ENCODE measurements around the gene C6orf15.
A peak's percentile ranks its signal among the peaks of the same experiment; 100 is the strongest.

Gene C6orf15

DNA sequence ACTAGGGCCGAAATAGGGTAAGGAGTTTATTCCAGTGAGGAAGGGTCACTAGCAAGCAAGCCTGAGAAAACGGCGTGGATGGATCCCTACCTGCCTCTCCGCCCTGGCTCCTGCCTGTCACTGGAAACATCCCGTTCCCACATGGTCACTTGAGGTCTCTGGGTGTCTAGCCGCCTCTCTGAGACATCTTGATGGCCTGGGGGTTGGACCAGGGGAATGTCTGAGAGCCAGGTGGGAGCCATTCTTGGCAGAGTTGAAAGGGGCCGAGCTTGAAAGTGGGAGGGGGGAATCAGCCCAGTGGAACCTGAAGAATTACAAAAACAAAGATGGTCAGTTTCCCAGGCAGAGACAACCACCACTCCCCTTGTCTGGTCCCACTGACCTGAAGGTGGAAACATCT lies 44.3 kb upstream of the C6orf15 start:
- Mint-ChIP-seq H3K4me3 (peak overlapping the region; percentile 96), H3K27me3 (ENCODE audit: low read depth, poor library complexity) (peaks cover 4% of the 10 kb centered on the region), H3K36me3 (ENCODE audit: low read depth) (peaks cover 26% of the 10 kb centered on the region), H3K27ac (peak overlapping the region; percentile 39), H3K4me1 (peaks cover 69% of the 10 kb centered on the region), H3K9me3 (no peaks in the 10 kb centered on the region)
- DNase-seq, result no peak
- TF ChIP-seq, protein P1, sequence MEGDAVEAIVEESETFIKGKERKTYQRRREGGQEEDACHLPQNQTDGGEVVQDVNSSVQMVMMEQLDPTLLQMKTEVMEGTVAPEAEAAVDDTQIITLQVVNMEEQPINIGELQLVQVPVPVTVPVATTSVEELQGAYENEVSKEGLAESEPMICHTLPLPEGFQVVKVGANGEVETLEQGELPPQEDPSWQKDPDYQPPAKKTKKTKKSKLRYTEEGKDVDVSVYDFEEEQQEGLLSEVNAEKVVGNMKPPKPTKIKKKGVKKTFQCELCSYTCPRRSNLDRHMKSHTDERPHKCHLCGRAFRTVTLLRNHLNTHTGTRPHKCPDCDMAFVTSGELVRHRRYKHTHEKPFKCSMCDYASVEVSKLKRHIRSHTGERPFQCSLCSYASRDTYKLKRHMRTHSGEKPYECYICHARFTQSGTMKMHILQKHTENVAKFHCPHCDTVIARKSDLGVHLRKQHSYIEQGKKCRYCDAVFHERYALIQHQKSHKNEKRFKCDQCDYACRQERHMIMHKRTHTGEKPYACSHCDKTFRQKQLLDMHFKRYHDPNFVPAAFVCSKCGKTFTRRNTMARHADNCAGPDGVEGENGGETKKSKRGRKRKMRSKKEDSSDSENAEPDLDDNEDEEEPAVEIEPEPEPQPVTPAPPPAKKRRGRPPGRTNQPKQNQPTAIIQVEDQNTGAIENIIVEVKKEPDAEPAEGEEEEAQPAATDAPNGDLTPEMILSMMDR (IDR thresholded peaks at IDR 0.05), result no peak

DNA sequence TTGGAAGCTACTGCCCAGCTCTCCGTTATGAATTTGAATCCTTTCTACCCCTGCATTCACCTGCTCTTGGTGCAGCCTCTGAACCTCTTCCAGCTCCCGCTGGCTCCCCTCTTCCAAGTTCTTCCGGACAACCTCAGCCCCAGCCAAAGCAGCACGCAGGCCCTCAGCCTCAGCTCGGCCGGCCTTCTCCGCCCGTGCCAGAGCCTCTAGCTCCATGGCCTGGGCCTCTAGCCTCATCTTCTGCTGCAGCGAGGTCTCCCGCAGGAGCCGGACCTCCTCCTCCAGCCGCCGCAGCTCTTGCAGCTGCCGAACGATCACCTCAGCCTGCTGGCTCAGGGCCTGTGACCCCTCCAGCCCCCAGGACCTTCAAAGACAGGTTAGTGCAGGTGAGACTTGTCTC lies 42.1 kb upstream of the C6orf15 start:
- Mint-ChIP-seq H3K27me3 (ENCODE audit: low read depth, poor library complexity) (peaks cover 8% of the 10 kb centered on the region), H3K9me3 (no peaks in the 10 kb centered on the region), H3K36me3 (ENCODE audit: low read depth) (peaks cover 39% of the 10 kb centered on the region), H3K4me1 (peaks cover 75% of the 10 kb centered on the region), H3K4me3 (no peak overlapping the region), H3K27ac (no peak overlapping the region)
- no peak for DNase-seq
- TF ChIP-seq, protein P1 (IDR thresholded peaks at IDR 0.05), result no peak

DNA sequence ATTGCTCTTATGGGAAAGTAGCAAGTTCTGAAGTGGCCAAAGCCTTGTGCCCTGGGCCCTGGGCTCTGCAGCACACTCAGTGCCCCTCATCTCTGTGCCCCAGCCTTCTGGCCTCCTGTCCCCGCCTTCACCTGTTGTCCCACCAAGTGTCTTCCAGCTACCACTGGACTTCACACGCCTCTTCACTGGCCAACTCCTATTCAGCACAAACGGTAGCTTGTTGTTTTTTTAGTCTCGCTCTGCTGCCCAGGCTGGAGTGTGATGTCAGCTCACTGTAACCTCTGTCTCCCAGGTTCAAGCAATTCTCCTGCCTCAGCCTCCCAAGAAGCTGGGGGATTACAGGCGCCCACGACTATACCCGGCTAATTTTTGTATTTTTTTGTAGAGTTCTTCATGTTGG lies 40.4 kb upstream of the C6orf15 start:
- Mint-ChIP-seq H3K27ac (peak overlapping the region; percentile 83), H3K36me3 (ENCODE audit: low read depth) (peaks cover 39% of the 10 kb centered on the region), H3K4me3 (peak overlapping the region; percentile 37), H3K27me3 (ENCODE audit: low read depth, poor library complexity) (peaks cover 6% of the 10 kb centered on the region), H3K4me1 (peaks cover 62% of the 10 kb centered on the region), H3K9me3 (no peaks in the 10 kb centered on the region)
- TF ChIP-seq, protein P1 (IDR thresholded peaks at IDR 0.05), result no peak
- peak; percentile 18 for DNase-seq

DNA sequence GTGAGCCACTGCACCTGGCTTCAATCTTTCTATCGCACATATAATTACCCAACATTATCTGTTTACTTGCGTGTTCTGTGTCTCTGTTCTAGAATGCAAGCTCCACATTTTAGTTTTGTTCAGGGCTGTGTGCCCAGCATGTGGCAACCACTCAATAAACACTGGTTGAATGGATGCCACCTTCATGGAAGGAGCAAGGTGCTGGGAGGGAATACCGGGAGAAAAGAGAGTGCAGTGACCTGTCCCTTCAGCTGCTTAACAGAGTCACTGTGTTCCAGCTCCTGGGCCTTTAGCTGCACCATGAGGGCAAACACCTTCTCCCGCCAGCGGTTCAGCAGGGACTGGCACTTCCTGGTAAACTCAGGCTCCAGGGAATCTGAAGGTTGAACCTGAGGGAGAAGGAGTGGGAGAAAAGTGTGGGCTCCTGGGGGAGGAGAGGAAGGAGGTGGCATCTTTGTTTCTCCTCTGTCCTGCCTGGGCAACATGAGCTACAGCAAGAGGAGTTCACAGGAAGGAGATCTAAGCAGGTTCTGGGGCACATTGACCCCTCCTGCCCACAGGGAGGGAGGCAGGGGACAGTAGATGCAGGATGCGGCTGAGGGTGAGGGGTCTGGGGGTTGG lies 37.6 kb upstream of the C6orf15 start:
- Mint-ChIP-seq H3K27me3 (ENCODE audit: low read depth, poor library complexity) (peaks cover 13% of the 10 kb centered on the region), H3K27ac (no peak overlapping the region), H3K4me3 (no peak overlapping the region), H3K36me3 (ENCODE audit: low read depth) (peaks cover 40% of the 10 kb centered on the region), H3K4me1 (peaks cover 40% of the 10 kb centered on the region), H3K9me3 (no peaks in the 10 kb centered on the region)
- TF ChIP-seq, protein P1 (IDR thresholded peaks at IDR 0.05), result no peak
- DNase-seq, result no peak

DNA sequence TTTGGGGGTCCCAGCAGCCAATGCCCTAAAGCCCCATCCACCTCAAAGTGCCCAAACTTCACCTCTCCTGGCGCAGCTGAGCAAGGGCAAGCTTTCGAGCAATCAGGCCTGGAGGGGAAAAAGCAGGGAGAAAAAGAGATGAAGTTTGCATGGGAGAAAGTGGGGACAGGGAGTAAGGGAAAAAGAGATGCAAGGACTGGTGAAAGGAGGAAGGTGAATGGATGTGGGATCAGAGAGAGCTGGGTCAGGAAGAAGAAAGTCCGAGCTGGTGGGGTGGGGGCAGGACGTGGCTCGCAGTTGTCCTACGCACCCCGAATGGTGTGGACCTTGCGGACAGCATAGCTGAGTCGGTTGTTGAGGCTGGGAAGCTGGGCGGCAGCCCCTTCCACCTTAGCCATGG lies 33.0 kb upstream of the C6orf15 start:
- no peak for DNase-seq

DNA sequence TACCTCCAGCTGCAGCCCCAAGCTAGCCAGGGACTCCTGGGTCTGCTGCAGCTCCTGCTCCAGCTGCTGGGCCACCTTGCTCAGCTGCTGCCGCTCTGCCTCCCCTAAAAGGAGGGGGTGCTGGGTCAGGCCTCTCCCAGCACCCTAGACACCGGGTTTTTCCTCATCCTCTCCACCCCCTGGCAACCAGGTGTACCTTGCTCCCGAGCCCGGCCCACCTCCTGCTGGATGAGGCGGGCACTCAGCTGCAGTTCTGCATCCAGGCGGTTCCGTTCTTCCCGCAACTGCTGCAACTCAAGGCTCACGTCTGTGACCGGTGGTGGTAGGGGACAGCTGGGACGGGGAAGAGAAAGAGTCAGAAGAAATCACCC lies 32.6 kb upstream of the C6orf15 start:
- Mint-ChIP-seq H3K4me3 (no peak overlapping the region), H3K27ac (no peak overlapping the region), H3K4me1 (peaks cover 26% of the 10 kb centered on the region), H3K27me3 (ENCODE audit: low read depth, poor library complexity) (peaks cover 13% of the 10 kb centered on the region), H3K36me3 (ENCODE audit: low read depth) (peaks cover 21% of the 10 kb centered on the region), H3K9me3 (no peaks in the 10 kb centered on the region)
- TF ChIP-seq, protein P1 (IDR thresholded peaks at IDR 0.05), result no peak
- no peak for DNase-seq

More for the DNA sequence above, 33.0 kb upstream of the C6orf15 start:
- Mint-ChIP-seq H3K27ac (no peak overlapping the region), H3K36me3 (ENCODE audit: low read depth) (peaks cover 21% of the 10 kb centered on the region), H3K4me3 (no peak overlapping the region), H3K27me3 (ENCODE audit: low read depth, poor library complexity) (peaks cover 13% of the 10 kb centered on the region), H3K9me3 (no peaks in the 10 kb centered on the region), H3K4me1 (peaks cover 27% of the 10 kb centered on the region)
- TF ChIP-seq, protein P1 (IDR thresholded peaks at IDR 0.05), result no peak
